ENCODE measurements around the gene AKAP6. TPM values are rescaled to one million over a fixed set of nuclear protein-coding genes. Genes with fewer than 3 reads are reported as not detected.
"Not testable (repeated sequence)": the region's sequence is repeated elsewhere in the genome, so short reads cannot be mapped to it uniquely, and the experiment has no call there.

AKAP6 gene
- total RNA-seq, 1 donor from 2014 or later = 1.5 TPM

DNA sequence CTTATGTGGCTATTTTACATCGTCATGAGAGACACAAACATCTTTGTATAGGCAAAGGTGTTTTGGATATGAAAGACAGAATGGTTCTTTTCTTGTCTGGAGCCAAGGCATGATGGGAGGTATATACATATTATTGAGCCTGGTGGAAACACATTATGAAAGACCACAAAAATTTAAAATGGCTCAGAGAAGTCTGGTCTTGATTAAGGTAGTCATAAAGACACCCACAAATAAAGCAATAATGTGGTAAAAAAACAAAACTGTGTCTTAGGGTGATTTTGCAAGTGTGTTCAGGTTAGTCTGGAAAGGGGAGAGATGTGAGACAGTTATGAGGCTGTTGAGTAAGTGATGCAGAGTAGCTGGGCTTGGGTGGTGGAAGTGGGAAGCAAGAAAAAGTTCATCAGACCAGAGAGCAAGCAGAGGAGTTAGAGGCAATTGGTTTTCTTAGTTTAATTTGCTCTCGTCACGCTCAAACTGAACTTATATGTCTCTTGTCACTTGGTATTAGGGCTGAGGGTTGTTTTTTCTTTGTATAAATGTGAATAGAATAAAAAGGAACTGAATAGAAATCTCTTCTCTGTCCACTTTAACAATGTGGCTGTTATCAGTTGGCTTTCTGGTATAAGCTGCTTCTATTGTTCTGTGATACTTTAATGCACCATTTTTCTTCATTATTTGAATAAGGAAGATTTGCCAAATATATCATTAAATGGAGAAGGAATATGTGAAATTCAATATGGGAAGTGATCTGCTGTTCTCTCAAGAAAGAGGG lies 115.0 kb downstream of the AKAP6 start:
- no peak for DNase-seq (ENCODE audit: low spot score)

DNA sequence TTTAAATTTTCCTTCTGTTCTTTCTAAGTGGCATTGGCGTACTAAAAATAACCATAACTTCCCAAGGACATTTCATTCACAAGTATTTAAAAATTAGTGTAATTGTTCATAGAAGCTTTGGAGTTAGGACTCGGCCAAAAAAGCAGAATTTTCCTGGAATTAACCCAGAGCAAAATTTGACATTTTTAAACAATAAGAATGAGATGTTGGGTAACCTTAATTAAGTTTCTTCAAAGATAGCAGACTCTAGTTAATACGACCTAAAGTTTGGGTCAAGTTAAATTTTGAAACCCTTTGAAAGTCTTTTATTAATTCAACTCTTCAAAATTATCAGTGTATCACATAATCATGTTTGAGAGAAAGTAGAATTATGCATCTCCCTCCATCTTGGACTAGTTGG lies 118.3 kb downstream of the AKAP6 start:
- no peak for DNase-seq (ENCODE audit: low spot score)

DNA sequence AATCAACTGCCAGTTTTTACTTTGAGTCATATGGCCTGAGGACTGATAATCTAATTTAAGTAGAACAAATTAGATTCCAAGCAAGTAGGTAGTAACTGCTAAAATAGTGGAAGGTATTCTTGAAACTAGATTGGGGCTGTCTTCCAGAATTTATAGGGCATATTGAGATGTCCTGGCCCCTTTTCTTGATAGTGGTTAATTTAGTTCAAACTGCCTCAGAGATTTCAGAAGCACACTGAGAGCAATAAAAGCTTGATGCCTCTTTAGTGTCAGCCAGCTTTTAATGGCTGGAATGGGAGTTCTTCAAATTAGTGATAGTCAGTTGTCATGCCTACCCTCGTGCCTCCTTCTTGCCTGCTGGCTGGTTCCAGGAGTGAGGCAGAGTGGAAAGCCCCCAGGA lies 120.5 kb downstream of the AKAP6 start:
- DNase-seq (ENCODE audit: low spot score) = no peak

DNA sequence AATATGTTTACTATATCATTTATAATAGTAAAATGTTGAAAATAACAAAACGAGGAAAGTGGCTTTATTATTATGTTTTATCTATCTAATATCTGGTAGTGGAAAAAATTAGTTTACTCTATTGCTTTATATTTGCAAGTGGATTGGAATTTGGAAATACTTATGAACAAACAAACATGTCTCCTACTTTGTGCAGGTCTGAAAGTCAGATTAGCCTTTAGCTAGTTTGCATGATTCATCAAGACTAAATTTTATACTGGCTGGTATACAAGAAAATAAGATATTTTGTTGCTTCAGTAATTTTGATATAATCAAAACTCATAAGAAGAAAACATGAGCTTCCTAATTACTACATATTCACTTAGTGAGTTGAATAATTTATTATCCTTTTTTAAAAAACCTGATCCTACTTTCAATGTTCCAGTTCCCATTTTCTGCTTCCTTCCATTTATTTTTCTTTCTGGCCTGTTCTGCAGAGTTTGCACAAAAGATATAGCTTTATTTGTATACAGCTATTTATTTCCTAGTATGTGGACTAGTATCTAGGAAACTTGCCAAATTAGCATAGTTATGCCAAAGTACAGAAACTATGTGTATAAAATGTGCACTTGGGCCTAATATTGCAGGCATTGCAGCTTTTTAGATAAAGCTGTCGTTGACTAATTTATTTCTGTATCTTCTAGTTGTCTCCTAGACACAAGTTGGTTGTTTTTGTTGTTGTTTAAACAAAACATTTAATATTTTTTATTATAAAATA lies 122.0 kb downstream of the AKAP6 start:
- no peak for DNase-seq (ENCODE audit: low spot score)

DNA sequence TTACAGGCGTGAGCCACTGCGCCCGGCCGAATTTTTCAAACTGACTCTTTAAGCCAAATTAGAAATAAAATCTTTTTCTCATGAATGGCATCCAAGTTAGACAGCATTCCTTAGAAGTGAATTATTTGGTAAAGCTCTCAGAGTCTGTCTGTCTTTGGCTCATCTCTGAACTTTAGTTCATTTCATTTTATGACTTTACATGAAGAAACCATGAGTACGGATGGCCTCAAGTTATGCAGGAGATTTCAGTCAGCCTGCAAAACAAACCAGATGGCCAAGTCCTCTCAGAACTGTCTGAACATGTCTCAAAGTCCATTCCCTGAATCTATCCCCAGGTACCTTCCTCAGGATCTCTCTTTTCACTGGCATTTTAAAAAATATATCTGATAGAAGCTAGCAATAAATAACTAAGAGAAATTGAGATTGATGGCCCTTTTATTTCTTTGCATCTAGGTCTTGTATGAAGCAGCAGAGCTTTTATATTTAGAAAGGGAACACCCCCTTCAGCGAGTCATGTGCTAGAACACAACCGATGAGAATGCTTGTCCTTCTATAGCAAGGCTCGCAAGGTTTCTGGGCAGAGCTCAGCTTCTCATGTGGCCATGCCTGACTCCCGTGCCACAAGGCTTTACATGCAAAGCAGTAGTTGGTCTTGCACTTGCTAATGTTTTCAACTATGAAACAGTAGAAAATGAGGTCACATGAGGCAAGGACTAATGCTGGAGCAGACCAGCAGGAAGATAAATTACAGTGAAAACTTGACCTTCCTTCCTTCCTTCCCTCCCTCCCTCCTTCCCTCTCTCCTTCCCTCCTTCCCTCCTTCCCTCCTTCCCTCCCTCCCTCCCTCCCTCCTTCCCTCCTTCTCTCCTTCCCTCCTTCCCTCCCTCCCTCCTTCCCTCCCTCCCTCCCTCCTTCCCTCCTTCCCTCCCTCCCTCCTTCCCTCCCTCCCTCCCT lies 125.0 kb downstream of the AKAP6 start:
- no peak for DNase-seq (ENCODE audit: low spot score)

DNA sequence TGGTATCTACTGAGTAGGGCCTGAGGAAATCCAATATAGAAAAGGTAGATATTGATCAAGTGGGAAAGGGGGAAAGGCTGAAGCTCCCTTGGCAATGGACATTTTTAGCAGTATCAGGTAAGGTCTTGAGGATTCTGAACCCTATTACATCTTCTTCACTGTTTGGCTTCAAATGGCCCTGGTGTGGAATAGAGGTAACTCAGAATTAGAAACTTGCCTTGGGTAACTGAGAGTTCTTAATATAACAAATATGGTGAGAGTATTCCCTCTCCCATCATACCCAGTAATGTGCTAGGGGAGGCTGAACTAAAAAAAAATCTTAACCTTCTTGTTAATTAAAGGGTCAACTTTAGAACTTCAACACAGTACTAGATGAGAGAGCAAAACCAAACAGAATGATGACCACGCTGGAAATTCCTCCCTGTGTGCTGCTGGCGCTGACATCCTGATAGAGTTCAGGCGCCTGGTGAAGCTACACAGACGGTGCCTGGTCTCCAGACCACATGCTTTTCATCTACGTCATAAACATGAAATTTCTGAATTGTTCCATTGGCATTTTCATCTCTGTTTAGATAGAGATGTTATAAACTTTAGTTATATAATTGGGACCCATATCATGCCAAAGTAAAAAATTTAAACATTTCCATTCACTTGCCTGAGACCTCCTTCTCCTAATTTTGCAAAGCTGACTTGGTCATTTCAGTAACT lies 128.3 kb downstream of the AKAP6 start:
- no peak for DNase-seq (ENCODE audit: low spot score)

DNA sequence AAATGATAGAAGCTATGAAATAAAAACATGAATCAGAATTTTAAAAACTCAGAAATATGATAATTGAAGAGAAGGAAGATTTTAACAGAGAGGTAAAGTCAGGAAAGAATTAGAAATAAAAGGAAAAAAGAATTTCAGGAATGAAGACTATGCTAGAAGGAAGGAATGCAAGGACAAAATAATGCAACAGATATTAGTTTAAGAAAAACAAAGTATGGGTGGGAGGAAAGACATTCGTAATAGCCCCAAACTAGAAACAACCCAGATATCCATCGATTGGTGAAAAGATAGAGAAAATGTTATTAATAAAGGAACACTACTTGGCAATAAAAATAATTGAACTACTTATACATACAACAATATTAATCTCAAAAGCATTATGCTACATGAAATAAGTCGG lies 129.6 kb downstream of the AKAP6 start:
- DNase-seq (ENCODE audit: low spot score) = no peak

DNA sequence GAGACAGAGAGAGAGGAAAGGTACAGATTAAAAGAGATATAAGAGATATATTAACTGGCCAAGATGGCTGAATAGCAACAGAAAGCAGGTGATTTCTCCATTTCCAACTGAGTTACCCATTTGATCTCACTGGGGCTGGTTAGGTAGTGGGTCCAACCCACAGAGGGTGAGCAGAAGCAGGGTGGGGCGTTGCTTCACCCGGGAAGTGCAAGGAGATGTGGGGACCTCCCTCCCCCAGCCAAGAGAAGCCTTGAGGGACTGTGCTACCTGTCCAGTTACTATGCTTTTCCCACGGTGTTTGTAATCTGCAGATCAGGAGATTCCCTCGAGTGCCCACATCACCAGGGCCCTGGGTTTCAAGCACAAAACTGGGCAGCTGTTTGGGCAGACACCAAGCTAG lies 131.2 kb downstream of the AKAP6 start:
- DNase-seq (ENCODE audit: low spot score) = no peak

DNA sequence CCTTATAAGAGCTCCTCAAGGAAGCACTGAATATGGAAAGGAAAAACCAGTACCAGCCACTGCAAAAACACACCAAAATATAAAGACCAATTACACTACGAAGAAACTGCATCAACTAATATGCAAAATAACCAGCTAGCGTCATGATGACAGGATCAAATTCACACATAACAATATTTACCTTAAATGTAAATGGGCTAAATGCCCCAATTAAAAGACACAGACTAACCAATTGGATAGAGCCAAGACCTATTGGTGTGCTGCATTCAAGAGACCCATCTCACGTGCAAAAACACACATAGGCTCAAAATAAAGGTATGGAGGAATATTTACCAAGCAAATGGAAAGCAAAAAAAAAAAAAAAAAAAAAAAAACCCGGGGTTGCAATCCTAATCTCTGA lies 133.5 kb downstream of the AKAP6 start:
- DNase-seq (ENCODE audit: low spot score) = not testable (repeated sequence)

DNA sequence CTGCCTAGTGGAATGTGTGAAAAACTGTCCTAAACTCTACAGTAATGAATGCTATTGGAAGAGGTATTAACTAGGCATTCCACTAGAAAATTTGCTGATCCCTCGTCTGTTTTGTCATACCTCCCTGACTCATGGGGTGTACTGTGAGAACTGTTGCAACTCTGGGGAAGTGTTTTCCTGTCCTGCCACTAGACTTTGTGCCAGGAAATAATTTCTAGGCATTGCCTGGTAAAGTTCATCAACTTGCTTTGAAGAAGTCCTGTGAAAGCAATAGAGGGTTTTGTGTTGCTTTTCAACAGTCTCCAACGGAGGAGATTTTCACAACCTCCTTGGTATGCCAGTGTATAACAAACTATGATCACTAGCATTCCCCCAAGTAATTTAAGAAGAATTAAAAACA lies 139.9 kb downstream of the AKAP6 start:
- no peak for DNase-seq (ENCODE audit: low spot score)

DNA sequence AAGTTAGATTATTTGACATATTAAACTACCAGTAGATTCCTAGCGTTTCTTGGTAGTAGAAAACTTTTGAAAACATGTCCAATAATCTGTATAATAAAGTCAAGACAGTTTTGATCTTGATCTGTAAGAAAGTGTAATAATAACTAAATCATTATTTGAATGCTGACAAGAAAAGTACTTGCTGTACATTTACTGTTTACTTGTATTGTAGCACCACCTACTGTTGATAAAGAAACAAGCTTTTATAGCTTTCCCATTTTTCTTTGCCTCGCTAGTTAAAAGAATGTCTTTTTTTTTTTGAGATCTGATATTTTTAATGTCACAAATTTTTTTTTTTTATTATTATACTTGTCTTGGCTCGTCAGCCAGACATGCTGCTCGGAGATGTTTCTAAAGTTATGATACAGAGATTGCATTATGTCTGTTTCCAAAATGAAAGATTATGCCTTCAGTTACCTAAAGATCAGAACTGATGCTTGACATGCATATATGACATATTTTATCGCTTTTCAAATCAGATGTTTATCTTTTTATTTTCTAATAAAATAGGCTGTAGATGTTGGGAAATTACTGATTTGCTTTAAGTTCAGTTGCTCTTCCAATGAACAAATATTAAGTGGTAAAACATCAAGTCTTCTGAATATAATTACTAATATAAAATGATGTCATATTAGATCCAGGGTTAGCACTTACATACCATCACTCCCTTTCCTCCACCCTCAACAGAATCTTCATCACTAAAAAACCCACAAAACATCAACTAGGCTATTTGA lies 140.5 kb downstream of the AKAP6 start:
- no peak for DNase-seq (ENCODE audit: low spot score)

DNA sequence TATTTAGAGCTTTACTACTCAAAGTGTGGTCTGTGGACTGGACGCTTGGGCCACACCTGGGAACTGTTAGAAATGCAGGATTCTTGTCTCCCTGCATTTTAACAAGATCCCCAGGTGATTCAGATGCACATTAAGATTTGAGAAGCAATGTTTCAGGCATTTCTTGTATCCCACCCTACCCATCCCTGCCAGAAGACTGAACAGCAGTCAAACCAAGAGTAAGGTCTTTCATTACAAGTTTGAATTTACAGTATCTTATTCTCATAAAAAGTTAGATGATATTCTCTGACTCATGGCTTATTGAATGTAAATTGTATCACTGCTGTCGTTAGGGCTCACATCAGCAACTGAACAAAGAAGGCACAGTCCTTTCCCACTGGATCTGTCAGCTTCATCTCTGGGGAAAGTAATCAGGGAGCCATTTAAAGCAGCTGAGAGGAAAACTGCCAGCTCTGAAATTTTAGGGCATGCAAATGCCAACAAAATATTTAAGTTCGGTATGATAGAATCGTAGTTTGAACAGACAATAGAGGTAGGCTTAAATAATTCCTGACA lies 141.1 kb downstream of the AKAP6 start:
- no peak for DNase-seq (ENCODE audit: low spot score)

DNA sequence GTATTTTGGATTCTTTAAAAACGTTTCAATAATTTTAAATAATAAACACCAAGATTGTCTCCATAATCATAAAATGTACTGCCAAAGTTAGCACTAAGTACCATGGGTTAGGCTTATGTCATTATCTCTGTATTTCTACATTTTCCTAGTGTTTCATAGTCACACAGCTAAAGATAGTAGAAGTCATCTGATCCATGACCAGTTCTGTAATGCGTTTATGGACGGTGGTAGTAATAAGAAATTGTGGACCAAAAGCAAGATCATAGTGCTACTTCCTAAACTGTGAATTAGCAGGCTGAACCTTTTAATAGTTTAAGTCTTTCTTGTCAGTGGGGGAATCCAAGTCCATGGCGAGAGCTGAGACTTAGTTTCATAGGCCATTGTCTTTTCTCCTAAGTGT lies 142.1 kb downstream of the AKAP6 start:
- no peak for DNase-seq (ENCODE audit: low spot score)

DNA sequence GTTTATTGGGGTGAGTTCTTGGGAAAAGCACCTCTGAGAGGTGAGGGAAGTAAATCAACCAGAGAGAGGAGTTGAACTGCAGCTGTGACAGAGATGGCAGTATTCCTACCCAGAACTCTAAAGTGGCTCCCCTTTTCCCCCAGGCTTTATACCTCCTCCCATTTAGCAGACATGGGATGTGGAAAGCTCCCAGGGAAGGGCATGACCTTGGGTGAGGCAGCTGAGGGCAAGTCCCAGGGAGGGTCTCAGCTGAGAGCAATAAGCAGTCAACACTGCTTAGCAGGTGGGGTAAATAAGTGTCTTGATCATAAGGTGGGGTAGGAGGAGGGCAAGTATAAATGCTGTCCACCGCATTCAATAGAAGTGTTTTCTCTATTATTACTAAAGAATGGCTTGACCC lies 143.0 kb downstream of the AKAP6 start:
- no peak for DNase-seq (ENCODE audit: low spot score)

DNA sequence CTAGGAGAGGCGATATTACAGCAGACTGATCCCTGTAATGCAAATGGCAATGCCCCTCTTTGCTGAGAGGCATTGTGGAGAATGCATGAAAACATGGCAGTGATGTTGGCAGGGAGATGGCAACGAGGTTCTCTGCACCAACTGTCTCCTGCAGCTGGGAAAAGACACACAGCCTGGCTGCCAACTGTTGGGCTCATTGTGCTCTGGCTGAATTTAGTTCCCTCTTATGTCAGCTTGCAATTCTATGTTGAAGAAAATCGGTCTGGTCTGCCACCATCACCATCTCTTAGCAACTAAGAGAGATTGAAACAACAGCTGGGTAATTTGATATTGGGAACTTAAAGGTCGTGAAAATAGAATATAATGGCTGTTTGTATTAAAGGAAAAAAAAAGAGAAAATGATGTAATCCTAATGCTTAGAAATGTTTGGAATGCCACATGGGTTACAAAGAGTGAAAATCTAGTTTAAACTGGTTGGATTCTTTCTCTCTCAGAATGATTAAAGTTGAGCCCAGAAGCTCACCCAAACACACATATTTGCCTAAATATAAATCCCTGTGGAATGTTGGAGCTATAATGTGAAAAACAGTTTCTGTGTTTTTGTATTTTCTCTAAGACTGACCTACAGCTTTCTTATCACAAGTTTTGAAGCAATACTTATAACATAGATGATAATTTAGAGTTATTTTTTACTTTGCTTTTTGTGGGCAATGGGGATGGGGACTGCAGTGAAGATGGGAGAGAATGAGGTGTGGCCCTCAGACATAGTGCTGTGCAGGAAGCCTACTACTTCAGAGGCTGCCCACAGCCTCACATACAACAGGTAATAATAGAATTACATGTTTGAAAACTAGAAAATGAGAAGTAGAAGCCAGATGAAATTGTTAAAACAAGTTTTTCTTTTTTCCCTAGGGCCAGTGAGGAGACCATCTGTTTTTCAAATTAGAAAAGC lies 143.7 kb downstream of the AKAP6 start:
- no peak for DNase-seq (ENCODE audit: low spot score)

DNA sequence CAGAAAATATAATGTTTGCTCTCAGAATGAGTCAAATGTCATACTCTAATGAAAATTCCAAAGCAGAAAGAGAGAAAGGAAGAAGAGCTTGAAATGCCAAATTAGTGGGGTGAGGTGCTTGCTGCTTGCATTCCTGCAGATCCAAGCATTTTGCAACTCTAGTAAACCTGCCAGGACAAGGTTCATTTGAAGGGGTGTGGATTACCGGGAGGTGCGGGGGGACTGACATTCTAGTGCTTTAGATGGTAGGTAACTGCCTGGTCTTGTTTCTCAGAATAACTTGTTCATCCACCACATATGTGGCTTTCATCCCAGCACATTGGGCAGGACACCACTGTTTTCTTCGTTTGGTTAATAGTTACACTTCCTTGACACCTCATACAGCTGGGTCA lies 144.4 kb downstream of the AKAP6 start:
- DNase-seq (ENCODE audit: low spot score) = no peak

DNA sequence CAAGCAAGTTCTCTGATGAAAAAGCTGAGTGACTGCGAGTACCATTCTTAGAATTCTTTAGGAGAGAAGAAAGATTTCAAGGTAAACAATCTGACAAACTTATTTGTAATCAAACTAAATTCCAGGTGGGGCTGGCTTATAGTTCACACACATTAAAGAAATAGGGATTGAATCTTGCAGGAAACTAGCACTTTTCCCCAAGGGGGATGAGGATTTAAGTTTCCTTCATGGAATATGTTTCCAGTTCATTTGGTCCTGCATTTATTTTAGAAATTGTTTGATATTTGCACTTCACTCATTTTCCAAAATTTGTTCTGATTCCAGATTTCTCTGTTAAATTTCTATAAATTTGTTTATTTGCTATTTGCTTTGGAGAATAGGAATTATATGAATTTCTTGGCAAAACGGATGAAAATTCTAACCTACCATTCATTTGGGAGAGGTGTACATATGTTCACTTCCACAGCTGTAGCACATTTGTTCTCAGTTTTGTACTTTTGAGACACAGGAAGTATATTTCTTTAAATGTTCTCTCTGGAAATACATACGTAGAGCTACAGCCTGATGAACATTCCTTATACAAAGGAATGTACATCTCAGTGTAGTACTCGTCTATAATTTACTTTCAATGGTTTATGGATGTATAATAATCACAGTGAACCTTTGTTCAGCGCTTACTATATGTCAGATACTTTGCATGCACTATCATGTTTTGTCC lies 145.5 kb downstream of the AKAP6 start:
- DNase-seq (ENCODE audit: low spot score) = no peak

DNA sequence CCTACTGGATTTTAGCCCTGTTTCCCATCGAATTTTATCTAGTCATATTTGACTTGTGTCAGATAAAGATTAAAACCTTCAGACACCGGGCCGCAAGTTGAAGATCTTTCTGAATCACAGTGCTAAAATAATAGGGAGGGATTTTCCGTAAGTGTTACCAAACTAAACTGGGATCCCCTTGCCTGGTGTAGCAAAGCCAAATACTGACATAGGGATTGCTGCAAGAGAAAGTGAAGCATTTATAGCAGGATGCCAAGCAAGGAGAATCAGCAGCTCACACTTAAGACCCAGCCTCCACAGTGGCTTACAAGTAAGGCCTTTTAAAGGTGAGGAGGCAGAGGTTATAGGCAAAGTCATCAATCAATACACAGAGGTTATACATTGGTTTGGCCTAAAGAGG lies 147.4 kb downstream of the AKAP6 start:
- DNase-seq (ENCODE audit: low spot score) = no peak

Measured in mesenteric fat pad (tissue), 1 donor.